Progenitor cell of endocrine pancreas (in vitro differentiated cells): Measurements from ENCODE around the gene UBASH3B. TPM values are rescaled to one million over a fixed set of nuclear protein-coding genes. Genes with fewer than 3 reads are reported as not detected.

Experiments
- DNase-seq: peaks from one replicate; pipeline ENCODE4 v3.0.0; 2021; ENCODE audit warnings: low spot score; ENCODE audit not compliant: unreplicated experiment
- H3K27ac Mint-ChIP-seq: 2 replicates; pipeline ENCODE4 v1.8.0; 2021; ENCODE audit warnings: mild to moderate bottlenecking, moderate library complexity, mixed read lengths
- H3K27me3 Mint-ChIP-seq: 2 replicates; pipeline ENCODE4 v1.8.0; 2021; ENCODE audit warnings: mixed read lengths
- H3K36me3 Mint-ChIP-seq: 2 replicates; pipeline ENCODE4 v1.8.0; 2022; ENCODE audit warnings: mixed read lengths; ENCODE audit not compliant: insufficient read depth
- H3K4me1 Mint-ChIP-seq: 2 replicates; pipeline ENCODE4 v1.8.0; 2021; ENCODE audit warnings: low read depth, mixed read lengths
- H3K4me3 Mint-ChIP-seq: 2 replicates; pipeline ENCODE4 v1.8.0; 2021; ENCODE audit warnings: low read depth, mild to moderate bottlenecking, moderate library complexity, mixed read lengths
- H3K9me3 Mint-ChIP-seq: 2 replicates; pipeline ENCODE4 v1.8.0; 2021; ENCODE audit warnings: low read depth, mixed read lengths
- CTCF ChIP-seq: fragments of 200-600 bp; sonication (generic); IDR thresholded peaks from one replicate; pipeline ENCODE4 v1.5.0; 2021; ENCODE audit warnings: antibody characterized with exemption, mild to moderate bottlenecking; ENCODE audit not compliant: unreplicated experiment
- total RNA-seq: library from RNA; stranded (reverse); gene quantifications from 2 replicates; pipeline ENCODE4 v1.2.1, GENCODE V29; 2021

Gene UBASH3B
- total RNA-seq, 1 donor from 2014 or later, result 2.4 TPM

- Mint-ChIP-seq H3K27ac (no peak overlapping the region), H3K4me1 (no peaks in the 10 kb centered on the region), H3K4me3 (no peak overlapping the region), H3K9me3 (no peaks in the 10 kb centered on the region), H3K27me3 (peaks cover 14% of the 10 kb centered on the region), H3K36me3 (no peaks in the 10 kb centered on the region)
- TF ChIP-seq CTCF, result no peak
- no peak for DNase-seq
Measured at GRCh38 chr11:122714004-122714403, 58.5 kb downstream of the UBASH3B start.

GRCh38 chr11:122714484-122714883, 59.0 kb downstream of the UBASH3B start:
- peaks cover 16% of the 10 kb centered on the region for H3K27me3 Mint-ChIP-seq
- TF ChIP-seq CTCF, result no peak
- H3K4me1 Mint-ChIP-seq, result no peaks in the 10 kb centered on the region
- DNase-seq, result no peak
- H3K9me3 Mint-ChIP-seq, result no peaks in the 10 kb centered on the region
- no peak overlapping the region for H3K27ac Mint-ChIP-seq
- no peaks in the 10 kb centered on the region for H3K36me3 Mint-ChIP-seq
- no peak overlapping the region for H3K4me3 Mint-ChIP-seq

- H3K36me3 Mint-ChIP-seq, result no peaks in the 10 kb centered on the region
- H3K27me3 Mint-ChIP-seq, result peaks cover 25% of the 10 kb centered on the region
- no peak for TF ChIP-seq CTCF
- H3K4me3 Mint-ChIP-seq, result no peak overlapping the region
- H3K4me1 Mint-ChIP-seq, result no peaks in the 10 kb centered on the region
- H3K27ac Mint-ChIP-seq, result no peak overlapping the region
- H3K9me3 Mint-ChIP-seq, result no peaks in the 10 kb centered on the region
- DNase-seq, result no peak
Measured at GRCh38 chr11:122715548-122716440, 60.3 kb downstream of the UBASH3B start.

- no peak for TF ChIP-seq CTCF
- Mint-ChIP-seq H3K9me3 (no peaks in the 10 kb centered on the region), H3K4me1 (no peaks in the 10 kb centered on the region), H3K27me3 (peaks cover 28% of the 10 kb centered on the region), H3K27ac (no peak overlapping the region), H3K4me3 (no peak overlapping the region), H3K36me3 (no peaks in the 10 kb centered on the region)
- DNase-seq, result no peak
Measured at GRCh38 chr11:122717264-122717867, 61.8 kb downstream of the UBASH3B start.

GRCh38 chr11:122720107-122720881, 64.8 kb downstream of the UBASH3B start:
- Mint-ChIP-seq H3K4me3 (no peak overlapping the region), H3K27me3 (peaks cover 36% of the 10 kb centered on the region), H3K9me3 (no peaks in the 10 kb centered on the region), H3K36me3 (no peaks in the 10 kb centered on the region), H3K4me1 (no peaks in the 10 kb centered on the region), H3K27ac (no peak overlapping the region)
- DNase-seq, result no peak
- no peak for TF ChIP-seq CTCF
